GM12864 (cell line): ENCODE data around the gene CLEC5A.

ENCODE experiments used
- DNase-seq: peaks from one replicate; pipeline ENCODE4 v3.0.0-alpha.2; 2011; ENCODE audit warnings: low read depth
- H3K4me3 ChIP-seq: 2 replicates; pipeline ENCODE4 v1.5.1; 2011; ENCODE audit warnings: mild to moderate bottlenecking, low read depth, low read length, control low read depth
- CTCF ChIP-seq: IDR thresholded peaks from 2 replicates; pipeline ENCODE4 v1.5.1; 2011; ENCODE audit warnings: low read depth, mild to moderate bottlenecking, moderate library complexity, low read length, control low read depth, inconsistent platforms; ENCODE audit errors: missing control alignments

Gene CLEC5A

GRCh38 chr7:141973673-141974072, 26.9 kb upstream of the CLEC5A start, which contains the start of gene TAS2R38:
TAS2R38 (minus strand) TSS chr7:141973773; CDS start chr7:141973689, 84 bp downstream.
- TF ChIP-seq CTCF: no peak
- DNase-seq: no peak
- no peak within 1 kb of the TSS for H3K4me3 ChIP-seq

- TF ChIP-seq CTCF: no peak
- DNase-seq: no peak
Observed at GRCh38 chr7:141960687-141961422, 14.1 kb upstream of the CLEC5A start.

GRCh38 chr7:141956084-141956483, 9.3 kb upstream of the CLEC5A start:
- no peak overlapping the region for H3K4me3 ChIP-seq
- DNase-seq: no peak
- TF ChIP-seq CTCF: no peak

More at GRCh38 chr7:141960687-141961422, 14.1 kb upstream of the CLEC5A start:
- H3K4me3 ChIP-seq: no peak overlapping the region

GRCh38 chr7:141954334-141954733, 7.6 kb upstream of the CLEC5A start:
- no peak for DNase-seq
- TF ChIP-seq CTCF: no peak
- no peak overlapping the region for H3K4me3 ChIP-seq

- no peak for TF ChIP-seq CTCF
- DNase-seq: no peak
- no peak overlapping the region for H3K4me3 ChIP-seq
Observed at GRCh38 chr7:141952461-141952860, 5.7 kb upstream of the CLEC5A start.

GRCh38 chr7:141950806-141951205, 4.0 kb upstream of the CLEC5A start:
- no peak for DNase-seq
- TF ChIP-seq CTCF: no peak
- H3K4me3 ChIP-seq: no peak overlapping the region

- TF ChIP-seq CTCF: no peak
- no peak for DNase-seq
- H3K4me3 ChIP-seq: no peak overlapping the region
Observed at GRCh38 chr7:141949911-141950310, 3.1 kb upstream of the CLEC5A start.
